GM19099 (cell line): ENCODE results near the gene PLOD1.

Source experiments
- POLR2A ChIP-seq: IDR thresholded peaks from 3 replicates; pipeline ENCODE4 v1.6.1; 2011; ENCODE audit warnings: low read depth; ENCODE audit not compliant: insufficient read length; ENCODE audit errors: extremely low read depth

PLOD1 gene

GRCh38 chr1:11930571-11931445 is 3.7 kb upstream of the PLOD1 start:
- no peak for TF ChIP-seq POLR2A

- no peak for TF ChIP-seq POLR2A
These were observed 2.7 kb upstream of the PLOD1 start for GRCh38 chr1:11931845-11932244.

GRCh38 chr1:11935057-11935412 is 518 bp downstream of the PLOD1 start:
- no peak for TF ChIP-seq POLR2A

GRCh38 chr1:11938722-11939526 is 4.4 kb downstream of the PLOD1 start:
- TF ChIP-seq POLR2A = no peak

- no peak for TF ChIP-seq POLR2A
These were observed 5.9 kb downstream of the PLOD1 start for GRCh38 chr1:11940260-11940921.

- no peak for TF ChIP-seq POLR2A
These were observed 7.8 kb downstream of the PLOD1 start for GRCh38 chr1:11942280-11942679.

GRCh38 chr1:11943619-11944018 is 9.1 kb downstream of the PLOD1 start:
- no peak for TF ChIP-seq POLR2A

- no peak for TF ChIP-seq POLR2A
These were observed 9.9 kb downstream of the PLOD1 start for GRCh38 chr1:11944358-11944931.

GRCh38 chr1:11946647-11947046 is 12.1 kb downstream of the PLOD1 start:
- no peak for TF ChIP-seq POLR2A

- TF ChIP-seq POLR2A = no peak
These were observed 14.4 kb downstream of the PLOD1 start for GRCh38 chr1:11948822-11949458.

GRCh38 chr1:11951901-11952300 is 17.4 kb downstream of the PLOD1 start:
- TF ChIP-seq POLR2A = no peak

- TF ChIP-seq POLR2A = no peak
These were observed 18.1 kb downstream of the PLOD1 start for GRCh38 chr1:11952455-11953109.

GRCh38 chr1:11955221-11955620 is 20.7 kb downstream of the PLOD1 start:
- no peak for TF ChIP-seq POLR2A

- no peak for TF ChIP-seq POLR2A
These were observed 22.9 kb downstream of the PLOD1 start for GRCh38 chr1:11957398-11957797.

- TF ChIP-seq POLR2A = no peak
These were observed 23.4 kb downstream of the PLOD1 start for GRCh38 chr1:11957897-11958296.

GRCh38 chr1:11960276-11960675 is 25.8 kb downstream of the PLOD1 start:
- no peak for TF ChIP-seq POLR2A
